Measurements from ENCODE around the gene STEAP3.

DNA sequence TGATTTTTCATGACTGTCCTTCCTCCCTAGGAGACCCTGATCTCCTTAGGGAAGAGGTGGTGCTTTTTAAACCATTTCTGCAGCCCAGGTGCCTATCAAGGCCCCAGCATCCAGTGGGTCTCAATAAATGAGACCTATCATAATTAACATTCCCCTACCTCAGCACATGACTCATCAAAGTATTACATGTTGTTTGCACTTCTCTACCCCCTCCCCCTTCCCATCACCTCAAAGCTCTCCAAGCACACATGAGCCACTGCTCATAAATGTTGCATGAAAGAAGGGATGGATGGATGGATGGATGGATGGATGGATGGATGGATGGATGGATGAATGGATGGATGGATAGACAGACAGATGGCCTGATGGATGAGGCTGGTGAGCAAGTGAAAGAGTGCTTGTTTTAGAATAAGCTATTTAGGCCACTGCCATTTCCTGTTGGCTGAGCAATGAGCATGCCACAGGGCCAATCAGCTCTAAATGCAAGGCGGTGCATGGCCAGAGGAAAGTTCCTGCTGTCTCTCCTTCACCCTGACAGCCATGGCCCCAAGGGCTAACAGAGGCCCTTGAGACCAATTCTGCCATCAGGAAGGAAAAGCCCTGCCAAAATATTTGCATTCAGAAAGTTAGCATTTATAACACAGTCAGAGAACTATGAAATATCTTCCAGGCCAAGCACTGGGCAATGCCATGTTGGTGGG lies 20.9 kb upstream of the STEAP3 start:
- no peak for TF ChIP-seq EZH2phosphoT487 (IDR thresholded peaks at IDR 0.05; ENCODE audit: low read depth)
- TF ChIP-seq, protein P1, sequence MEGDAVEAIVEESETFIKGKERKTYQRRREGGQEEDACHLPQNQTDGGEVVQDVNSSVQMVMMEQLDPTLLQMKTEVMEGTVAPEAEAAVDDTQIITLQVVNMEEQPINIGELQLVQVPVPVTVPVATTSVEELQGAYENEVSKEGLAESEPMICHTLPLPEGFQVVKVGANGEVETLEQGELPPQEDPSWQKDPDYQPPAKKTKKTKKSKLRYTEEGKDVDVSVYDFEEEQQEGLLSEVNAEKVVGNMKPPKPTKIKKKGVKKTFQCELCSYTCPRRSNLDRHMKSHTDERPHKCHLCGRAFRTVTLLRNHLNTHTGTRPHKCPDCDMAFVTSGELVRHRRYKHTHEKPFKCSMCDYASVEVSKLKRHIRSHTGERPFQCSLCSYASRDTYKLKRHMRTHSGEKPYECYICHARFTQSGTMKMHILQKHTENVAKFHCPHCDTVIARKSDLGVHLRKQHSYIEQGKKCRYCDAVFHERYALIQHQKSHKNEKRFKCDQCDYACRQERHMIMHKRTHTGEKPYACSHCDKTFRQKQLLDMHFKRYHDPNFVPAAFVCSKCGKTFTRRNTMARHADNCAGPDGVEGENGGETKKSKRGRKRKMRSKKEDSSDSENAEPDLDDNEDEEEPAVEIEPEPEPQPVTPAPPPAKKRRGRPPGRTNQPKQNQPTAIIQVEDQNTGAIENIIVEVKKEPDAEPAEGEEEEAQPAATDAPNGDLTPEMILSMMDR (IDR thresholded peaks at IDR 0.05; ENCODE audit: low read depth, low read length): no peak
